Brain microvascular endothelial cell (primary cell): ENCODE data around the gene MED10.

ENCODE experiments used
- DNase-seq: peaks from one replicate; pipeline ENCODE4 v3.0.0-alpha.2; 2020
- H3K27ac ChIP-seq: fragments of 250-450 bp; sonication (Bioruptor Pico); 2 replicates; pipeline ENCODE4 v1.5.1; 2020; ENCODE audit warnings: mild to moderate bottlenecking, moderate library complexity
- H3K27me3 ChIP-seq: fragments of 250-450 bp; sonication (Bioruptor Pico); replicated peaks from 2 replicates; pipeline ENCODE4 v1.5.1; 2020; ENCODE audit warnings: mild to moderate bottlenecking
- H3K36me3 ChIP-seq: fragments of 250-450 bp; sonication (Bioruptor Pico); replicated peaks from 2 replicates; pipeline ENCODE4 v1.5.1; 2020; ENCODE audit warnings: mild to moderate bottlenecking
- H3K4me3 ChIP-seq: 2 replicates; pipeline ENCODE4 v1.5.1; 2011; ENCODE audit warnings: low read depth, mild to moderate bottlenecking, control low read depth, low read length, moderate library complexity
- CTCF ChIP-seq: IDR thresholded peaks from 2 replicates; pipeline ENCODE4 v1.5.1; 2011; ENCODE audit warnings: low read depth, mild to moderate bottlenecking, moderate library complexity, low read length, control low read depth, inconsistent platforms; ENCODE audit errors: missing control alignments
- in situ Hi-C: cut with HindIII; loops from 2 replicates; pipeline ENCODE4 v1.10.0; 2017; ENCODE audit warnings: low sequenced_read_pairs, low pct_ligation_motif_present

The MED10 gene

GRCh38 chr5:6328173-6328572 lies 50.2 kb downstream of the MED10 start:
- no peak for TF ChIP-seq CTCF
- H3K36me3 ChIP-seq: no peaks in the 10 kb centered on the region
- H3K27ac ChIP-seq: no peak overlapping the region
- H3K4me3 ChIP-seq: no peak overlapping the region
- in situ Hi-C loops: no loop called here
- DNase-seq: peak; percentile 9
- H3K27me3 ChIP-seq: no peaks in the 10 kb centered on the region

GRCh38 chr5:6326776-6327175 lies 51.6 kb downstream of the MED10 start:
- no peak overlapping the region for H3K27ac ChIP-seq
- in situ Hi-C loops: no loop called here
- no peak for DNase-seq
- H3K4me3 ChIP-seq: no peak overlapping the region
- no peaks in the 10 kb centered on the region for H3K36me3 ChIP-seq
- no peaks in the 10 kb centered on the region for H3K27me3 ChIP-seq
- TF ChIP-seq CTCF: no peak

GRCh38 chr5:6322163-6322713 lies 56.1 kb downstream of the MED10 start:
- in situ Hi-C loops: no loop called here
- no peak for DNase-seq

More at GRCh38 chr5:6322163-6322713, 56.1 kb downstream of the MED10 start:
- Histone ChIP-seq H3K27me3 (no peaks in the 10 kb centered on the region), H3K4me3 (no peak overlapping the region), H3K27ac (no peak overlapping the region), H3K36me3 (no peaks in the 10 kb centered on the region)
- no peak for TF ChIP-seq CTCF
